ENCODE measurements around the gene RGS7.
"Not testable (repeated sequence)": the region's sequence is repeated elsewhere in the genome, so short reads cannot be mapped to it uniquely, and the experiment has no call there.

RGS7 gene

GRCh38 chr1:240820816-240821215 lies 536.2 kb downstream of the RGS7 start:
- DNase-seq, result no peak

GRCh38 chr1:240816472-240816871 lies 540.5 kb downstream of the RGS7 start:
- no peak for DNase-seq

- DNase-seq, result no peak
Measured at GRCh38 chr1:240813720-240814119, 543.3 kb downstream of the RGS7 start.

GRCh38 chr1:240811256-240811655 lies 545.7 kb downstream of the RGS7 start:
- no peak for DNase-seq

GRCh38 chr1:240808381-240808780 lies 548.6 kb downstream of the RGS7 start:
- no peak for DNase-seq

- DNase-seq, result no peak
Measured at GRCh38 chr1:240806200-240806745, 550.7 kb downstream of the RGS7 start.

- no peak for DNase-seq
Measured at GRCh38 chr1:240804475-240804874, 552.5 kb downstream of the RGS7 start.

GRCh38 chr1:240803151-240803550 lies 553.9 kb downstream of the RGS7 start:
- no peak for DNase-seq

GRCh38 chr1:240802271-240802670 lies 554.7 kb downstream of the RGS7 start:
- no peak for DNase-seq

- DNase-seq, result no peak
Measured at GRCh38 chr1:240801442-240801841, 555.6 kb downstream of the RGS7 start.

- no peak for DNase-seq
Measured at GRCh38 chr1:240800291-240800690, 556.7 kb downstream of the RGS7 start.

- no peak for DNase-seq
Measured at GRCh38 chr1:240797050-240797449, 560.0 kb downstream of the RGS7 start.

- no peak for DNase-seq
Measured at GRCh38 chr1:240794046-240794843, 562.8 kb downstream of the RGS7 start.

- DNase-seq, result no peak
Measured at GRCh38 chr1:240792915-240793529, 564.0 kb downstream of the RGS7 start.

- no peak for DNase-seq
Measured at GRCh38 chr1:240790856-240791255, 566.1 kb downstream of the RGS7 start.

- no peak for DNase-seq
Measured at GRCh38 chr1:240786880-240787279, 570.1 kb downstream of the RGS7 start.

- no peak for DNase-seq
Measured at GRCh38 chr1:240784776-240785175, 572.2 kb downstream of the RGS7 start.

- not testable (repeated sequence) for DNase-seq
Measured at GRCh38 chr1:240783728-240784137, 573.3 kb downstream of the RGS7 start.

GRCh38 chr1:240776237-240776636 lies 580.8 kb downstream of the RGS7 start:
- DNase-seq, result no peak

- DNase-seq, result no peak
Measured at GRCh38 chr1:240772131-240772530, 584.9 kb downstream of the RGS7 start.

- no peak for DNase-seq
Measured at GRCh38 chr1:240771450-240771849, 585.6 kb downstream of the RGS7 start.

- no peak for DNase-seq
Measured at GRCh38 chr1:240768979-240769378, 588.0 kb downstream of the RGS7 start.

GRCh38 chr1:240766831-240767230 lies 590.2 kb downstream of the RGS7 start:
- no peak for DNase-seq

- DNase-seq, result no peak
Measured at GRCh38 chr1:240765732-240766363, 591.2 kb downstream of the RGS7 start.
